Cardiac septum (tissue), 1 donor: ENCODE measurements around the gene AFF3. TPM values are rescaled to one million over a fixed set of nuclear protein-coding genes. Genes with fewer than 3 reads are reported as not detected.
A peak's percentile ranks its signal among the peaks of the same experiment; 100 is the strongest.
"Not testable (repeated sequence)": the region's sequence is repeated elsewhere in the genome, so short reads cannot be mapped to it uniquely, and the experiment has no call there.

ENCODE experiments used
- DNase-seq: peaks from one replicate; pipeline ENCODE4 v3.0.0-alpha.2; 2020; ENCODE audit warnings: low spot score
- intact Hi-C: fragments of 100-400 bp; cut with DNase I; formaldehyde crosslinking; loops from one replicate; pipeline ENCODE4 v1.14.0; 2022
- total RNA-seq: library from RNA; stranded (reverse); fragmentation: NEBNext Ultra II Directional; extraction: Animal tissue kit (Norgen Biotek cat#: 25700); gene quantifications from one replicate; pipeline ENCODE4 v1.2.1, GENCODE V29; 2021
- donor health status: DM: no; HTN: no; CAD: no.

The AFF3 gene
- total RNA-seq, 1 donor from 2014 or later: 6.7 TPM

- DNase-seq: no peak
- intact Hi-C loops: no loop called here
Measured at GRCh38 chr2:99772591-99773331, 369.6 kb downstream of the AFF3 start.

- intact Hi-C loops: no loop called here
- DNase-seq: peak; percentile 86
Measured at GRCh38 chr2:99771681-99772333, 370.6 kb downstream of the AFF3 start.

- intact Hi-C loops: no loop called here
- DNase-seq: no peak
Measured at GRCh38 chr2:99770876-99771275, 371.5 kb downstream of the AFF3 start.

- intact Hi-C loops: no loop called here
- DNase-seq: no peak
Measured at GRCh38 chr2:99765731-99766318, 376.6 kb downstream of the AFF3 start.

GRCh38 chr2:99763764-99764163, 378.6 kb downstream of the AFF3 start:
- intact Hi-C loops: no loop called here
- DNase-seq: no peak

- no peak for DNase-seq
- intact Hi-C loops: no loop called here
Measured at GRCh38 chr2:99762714-99763113, 379.7 kb downstream of the AFF3 start.

GRCh38 chr2:99757611-99758114, 384.7 kb downstream of the AFF3 start:
- intact Hi-C loops: no loop called here
- DNase-seq: no peak

- DNase-seq: no peak
- intact Hi-C loops: no loop called here
Measured at GRCh38 chr2:99756059-99756458, 386.3 kb downstream of the AFF3 start.

- DNase-seq: no peak
- intact Hi-C loops: no loop called here
Measured at GRCh38 chr2:99754210-99754609, 388.2 kb downstream of the AFF3 start.

GRCh38 chr2:99753505-99753904, 388.9 kb downstream of the AFF3 start:
- no peak for DNase-seq
- intact Hi-C loops: no loop called here

- intact Hi-C loops: no loop called here
- DNase-seq: no peak
Measured at GRCh38 chr2:99748344-99748743, 394.0 kb downstream of the AFF3 start.

- intact Hi-C loops: no loop called here
- no peak for DNase-seq
Measured at GRCh38 chr2:99747842-99748241, 394.5 kb downstream of the AFF3 start.

GRCh38 chr2:99743146-99743545, 399.2 kb downstream of the AFF3 start:
- no peak for DNase-seq
- intact Hi-C loops: no loop called here

GRCh38 chr2:99737537-99737936, 404.9 kb downstream of the AFF3 start:
- intact Hi-C loops: no loop called here
- DNase-seq: no peak

- DNase-seq: no peak
- intact Hi-C loops: no loop called here
Measured at GRCh38 chr2:99735753-99736152, 406.6 kb downstream of the AFF3 start.

GRCh38 chr2:99735314-99735713, 407.1 kb downstream of the AFF3 start:
- DNase-seq, intact Hi-C loops: not testable (repeated sequence)

GRCh38 chr2:99734236-99734635, 408.2 kb downstream of the AFF3 start:
- DNase-seq: no peak
- intact Hi-C loops: no loop called here

GRCh38 chr2:99729104-99730025, 413.0 kb downstream of the AFF3 start:
- DNase-seq: no peak
- intact Hi-C loops: no loop called here

GRCh38 chr2:99728166-99728565, 414.2 kb downstream of the AFF3 start:
- DNase-seq: no peak
- intact Hi-C loops: no loop called here

GRCh38 chr2:99727199-99727598, 415.2 kb downstream of the AFF3 start:
- no peak for DNase-seq
- intact Hi-C loops: loop anchor here (2.0 kb wide), 1 partner anchor 516 kb away; no protein-coding TSS in a partner anchor
